Mononuclear cell (primary cell): ENCODE data around the gene ATP13A2. TPM values are rescaled to one million over a fixed set of nuclear protein-coding genes. Genes with fewer than 3 reads are reported as not detected.
A peak's percentile ranks its signal among the peaks of the same experiment; 100 is the strongest.

Experiments used
- H3K27me3 ChIP-seq: 2 replicates; pipeline ENCODE4 v1.6.0; 2011; ENCODE audit warnings: low read length, control low read depth; ENCODE audit not compliant: insufficient read depth
- H3K4me1 ChIP-seq: 2 replicates; pipeline ENCODE4 v1.5.1; 2011; ENCODE audit warnings: mild to moderate bottlenecking, low read length, control low read depth; ENCODE audit not compliant: insufficient read depth
- H3K4me3 ChIP-seq: 2 replicates; pipeline ENCODE4 v1.5.1; 2011; ENCODE audit warnings: mild to moderate bottlenecking, low read length, moderate library complexity
- H3K9me3 ChIP-seq: 2 replicates; pipeline ENCODE4 v1.5.1; 2011; ENCODE audit warnings: low read depth, mild to moderate bottlenecking, control low read depth, low read length
- total RNA-seq: library from RNA; depleted of rRNA; stranded (reverse); fragments of >200 nt; gene quantifications from one replicate; pipeline ENCODE4 v1.2.3, GENCODE V29; 2012

Gene ATP13A2
- 15.1 TPM for total RNA-seq

GRCh38 chr1:17011439-17012307 is at the start of gene ATP13A2:
Gene ATP13A2, minus strand, starts transcription at chr1:17011928. Its CDS starts 190 bp downstream, at chr1:17011738.
- Histone ChIP-seq H3K4me1 (peaks cover 48% of the 10 kb centered on the region), H3K4me3 (peak within 1 kb of the TSS; percentile 60), H3K27me3 (no peaks in the 10 kb centered on the region), H3K9me3 (no peaks in the 10 kb centered on the region)

GRCh38 chr1:17061486-17061885 is 49.8 kb upstream of the ATP13A2 start:
- Histone ChIP-seq H3K4me1 (peaks cover 66% of the 10 kb centered on the region), H3K27me3 (no peaks in the 10 kb centered on the region), H3K4me3 (no peak overlapping the region), H3K9me3 (no peaks in the 10 kb centered on the region)

GRCh38 chr1:17060306-17060749 is 48.6 kb upstream of the ATP13A2 start:
- Histone ChIP-seq H3K4me3 (no peak overlapping the region), H3K9me3 (no peaks in the 10 kb centered on the region), H3K4me1 (peaks cover 54% of the 10 kb centered on the region)

GRCh38 chr1:17059391-17060305 is 47.9 kb upstream of the ATP13A2 start:
- H3K4me3 ChIP-seq, result no peak overlapping the region
- no peaks in the 10 kb centered on the region for H3K9me3 ChIP-seq
- H3K4me1 ChIP-seq, result peaks cover 48% of the 10 kb centered on the region
- no peaks in the 10 kb centered on the region for H3K27me3 ChIP-seq

More at GRCh38 chr1:17060306-17060749, 48.6 kb upstream of the ATP13A2 start:
- no peaks in the 10 kb centered on the region for H3K27me3 ChIP-seq

- H3K4me1 ChIP-seq, result peaks cover 42% of the 10 kb centered on the region
Measured at GRCh38 chr1:17056551-17056950, 44.8 kb upstream of the ATP13A2 start.

GRCh38 chr1:17055801-17056200 is 44.1 kb upstream of the ATP13A2 start:
- H3K9me3 ChIP-seq, result no peaks in the 10 kb centered on the region
- peaks cover 34% of the 10 kb centered on the region for H3K4me1 ChIP-seq
- H3K27me3 ChIP-seq, result no peaks in the 10 kb centered on the region
- no peak overlapping the region for H3K4me3 ChIP-seq

More at GRCh38 chr1:17056551-17056950, 44.8 kb upstream of the ATP13A2 start:
- H3K9me3 ChIP-seq, result no peaks in the 10 kb centered on the region
- H3K4me3 ChIP-seq, result no peak overlapping the region
- H3K27me3 ChIP-seq, result no peaks in the 10 kb centered on the region

- Histone ChIP-seq H3K4me1 (peaks cover 19% of the 10 kb centered on the region), H3K27me3 (no peaks in the 10 kb centered on the region), H3K9me3 (no peaks in the 10 kb centered on the region), H3K4me3 (peak within 1 kb of the TSS; percentile 95)
Measured at GRCh38 chr1:17053685-17054410, 42.1 kb upstream of the ATP13A2 start, which contains the start of gene SDHB. Gene SDHB, minus strand, starts transcription at chr1:17054032. Its CDS starts 13 bp downstream, at chr1:17054019.

- Histone ChIP-seq H3K4me1 (peaks cover 19% of the 10 kb centered on the region), H3K4me3 (peak overlapping the region; percentile 95), H3K27me3 (no peaks in the 10 kb centered on the region), H3K9me3 (no peaks in the 10 kb centered on the region)
Measured at GRCh38 chr1:17053086-17053684, 41.5 kb upstream of the ATP13A2 start.

- H3K4me1 ChIP-seq, result peaks cover 19% of the 10 kb centered on the region
Measured at GRCh38 chr1:17052641-17053040, 40.9 kb upstream of the ATP13A2 start.

GRCh38 chr1:17052038-17052437 is 40.3 kb upstream of the ATP13A2 start:
- Histone ChIP-seq H3K4me3 (no peak overlapping the region), H3K27me3 (no peaks in the 10 kb centered on the region), H3K9me3 (no peaks in the 10 kb centered on the region), H3K4me1 (peaks cover 19% of the 10 kb centered on the region)

More at GRCh38 chr1:17052641-17053040, 40.9 kb upstream of the ATP13A2 start:
- no peaks in the 10 kb centered on the region for H3K27me3 ChIP-seq
- H3K4me3 ChIP-seq, result peak overlapping the region; percentile 95
- no peaks in the 10 kb centered on the region for H3K9me3 ChIP-seq

- H3K4me1 ChIP-seq, result peaks cover 25% of the 10 kb centered on the region
- no peaks in the 10 kb centered on the region for H3K27me3 ChIP-seq
- H3K4me3 ChIP-seq, result no peak overlapping the region
- no peaks in the 10 kb centered on the region for H3K9me3 ChIP-seq
Measured at GRCh38 chr1:17047924-17048323, 36.2 kb upstream of the ATP13A2 start.

- H3K27me3 ChIP-seq, result no peaks in the 10 kb centered on the region
- peaks cover 16% of the 10 kb centered on the region for H3K4me1 ChIP-seq
- no peak overlapping the region for H3K4me3 ChIP-seq
- no peaks in the 10 kb centered on the region for H3K9me3 ChIP-seq
Measured at GRCh38 chr1:17046334-17046657, 34.6 kb upstream of the ATP13A2 start.

- no peaks in the 10 kb centered on the region for H3K9me3 ChIP-seq
- H3K4me3 ChIP-seq, result no peak overlapping the region
- no peaks in the 10 kb centered on the region for H3K27me3 ChIP-seq
- H3K4me1 ChIP-seq, result peaks cover 16% of the 10 kb centered on the region
Measured at GRCh38 chr1:17045634-17046333, 34.1 kb upstream of the ATP13A2 start.

GRCh38 chr1:17045150-17045549 is 33.4 kb upstream of the ATP13A2 start:
- Histone ChIP-seq H3K4me3 (no peak overlapping the region), H3K4me1 (peaks cover 16% of the 10 kb centered on the region), H3K27me3 (no peaks in the 10 kb centered on the region), H3K9me3 (no peaks in the 10 kb centered on the region)
